DMS 273 (cell line): Measurements from ENCODE around the gene GFPT1.
A peak's percentile ranks its signal among the peaks of the same experiment; 100 is the strongest.

Experiments used
- DNase-seq: peaks from one replicate; lab custom pipeline; 2025; ENCODE audit not compliant: unreplicated experiment; lab: John Stamatoyannopoulos, UW

GFPT1 gene

DNA sequence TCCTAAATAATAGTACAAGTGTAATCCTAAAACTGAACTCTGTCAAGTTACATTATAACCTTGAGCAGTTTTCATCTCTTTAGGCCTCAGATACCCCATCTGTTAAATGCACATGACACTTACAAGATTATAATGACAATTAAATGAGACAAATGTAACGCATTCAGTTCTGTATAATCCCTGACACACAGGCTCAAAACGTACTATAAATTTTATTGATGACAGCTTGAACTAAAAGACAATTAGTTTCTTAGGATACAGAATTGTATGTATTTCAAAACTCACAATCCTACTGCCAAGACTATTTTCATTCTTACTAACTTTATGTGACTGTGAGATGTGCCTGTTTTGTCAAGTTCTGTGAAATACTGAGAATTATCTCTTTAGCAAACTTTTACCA is 56.2 kb downstream of the GFPT1 start:
- no peak for DNase-seq

DNA sequence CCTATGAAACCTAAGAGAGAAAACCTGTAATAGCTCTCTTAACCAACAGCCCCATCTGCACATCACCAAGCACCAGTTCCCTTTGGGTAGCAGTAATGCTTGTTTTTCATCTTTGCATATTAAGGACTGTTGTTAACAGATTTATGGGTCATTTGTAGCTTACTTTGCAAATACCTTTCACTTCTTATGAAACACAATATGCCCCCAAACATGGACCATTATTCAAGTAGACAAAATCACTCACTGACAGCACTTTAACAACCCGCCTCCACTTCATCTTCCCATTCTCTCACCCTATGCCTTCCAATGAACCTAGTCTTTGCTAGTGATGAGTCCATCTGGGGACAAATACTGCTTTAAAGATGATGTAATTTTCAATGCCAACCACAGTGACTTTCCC is 64.4 kb downstream of the GFPT1 start:
- no peak for DNase-seq

DNA sequence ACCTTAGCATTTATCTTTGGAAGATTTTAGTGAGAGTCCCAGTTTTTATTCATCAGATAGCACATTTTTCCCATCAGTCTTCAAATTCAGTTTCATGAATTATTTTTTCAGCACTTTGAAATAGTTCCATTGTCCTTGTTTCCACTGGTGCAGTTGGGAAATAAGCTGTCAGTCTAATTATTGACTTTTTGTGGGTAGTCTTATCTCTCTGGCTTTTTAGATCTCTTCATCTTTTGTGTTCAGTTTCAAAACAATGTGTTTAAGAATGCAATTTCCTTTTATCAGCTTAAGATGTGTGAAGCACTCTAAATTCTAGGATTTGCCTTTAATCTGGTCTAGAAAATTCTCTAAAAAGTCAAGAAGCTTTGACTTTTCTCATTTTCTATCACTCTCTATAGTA is 70.5 kb downstream of the GFPT1 start:
- DNase-seq = no peak

DNA sequence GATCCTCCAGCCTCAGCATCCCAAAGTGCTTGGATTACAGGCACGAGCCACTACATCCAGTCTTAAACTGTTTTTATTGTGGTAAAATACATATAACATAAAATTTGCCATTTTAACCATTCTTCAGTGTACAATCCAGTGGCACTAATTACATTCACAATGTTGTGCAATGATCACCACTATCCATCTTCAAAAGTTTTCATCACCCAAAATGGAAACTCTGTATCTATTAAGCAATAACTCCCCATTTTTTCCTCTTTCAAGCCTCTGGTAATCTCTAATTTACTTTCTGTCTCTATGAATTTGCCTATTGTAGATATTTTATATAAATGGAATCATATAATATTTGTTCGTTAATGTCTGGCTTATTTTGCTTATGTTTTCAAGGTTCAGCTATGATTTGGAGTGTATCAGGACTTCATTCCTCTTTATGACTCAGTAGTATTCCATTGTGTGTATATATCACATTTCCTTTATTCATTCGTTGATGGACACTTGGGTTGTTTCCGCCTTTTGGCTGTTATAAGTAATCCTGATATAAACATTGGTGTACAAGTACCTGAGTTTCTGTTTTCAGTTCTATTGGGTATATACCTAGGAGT is 71.8 kb downstream of the GFPT1 start:
- DNase-seq = no peak

DNA sequence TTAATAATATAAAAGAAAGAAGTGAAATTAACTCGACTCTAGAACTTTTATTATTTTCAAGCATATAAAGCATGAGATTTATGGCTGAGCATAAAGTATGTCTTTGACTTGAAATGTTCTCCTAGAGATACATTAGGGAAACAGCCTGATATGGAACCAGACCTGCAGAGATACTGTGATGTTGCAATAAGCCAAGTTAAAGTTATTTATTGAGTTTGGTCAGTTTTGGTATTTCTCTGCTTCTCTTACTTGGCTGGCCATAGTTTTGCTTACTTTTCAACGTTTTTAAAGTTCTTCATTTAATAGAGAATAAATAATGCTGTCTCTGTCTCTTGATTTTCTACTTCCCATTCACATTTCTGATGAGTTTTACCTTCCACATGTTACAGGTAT is 76.0 kb downstream of the GFPT1 start:
- DNase-seq = no peak

DNA sequence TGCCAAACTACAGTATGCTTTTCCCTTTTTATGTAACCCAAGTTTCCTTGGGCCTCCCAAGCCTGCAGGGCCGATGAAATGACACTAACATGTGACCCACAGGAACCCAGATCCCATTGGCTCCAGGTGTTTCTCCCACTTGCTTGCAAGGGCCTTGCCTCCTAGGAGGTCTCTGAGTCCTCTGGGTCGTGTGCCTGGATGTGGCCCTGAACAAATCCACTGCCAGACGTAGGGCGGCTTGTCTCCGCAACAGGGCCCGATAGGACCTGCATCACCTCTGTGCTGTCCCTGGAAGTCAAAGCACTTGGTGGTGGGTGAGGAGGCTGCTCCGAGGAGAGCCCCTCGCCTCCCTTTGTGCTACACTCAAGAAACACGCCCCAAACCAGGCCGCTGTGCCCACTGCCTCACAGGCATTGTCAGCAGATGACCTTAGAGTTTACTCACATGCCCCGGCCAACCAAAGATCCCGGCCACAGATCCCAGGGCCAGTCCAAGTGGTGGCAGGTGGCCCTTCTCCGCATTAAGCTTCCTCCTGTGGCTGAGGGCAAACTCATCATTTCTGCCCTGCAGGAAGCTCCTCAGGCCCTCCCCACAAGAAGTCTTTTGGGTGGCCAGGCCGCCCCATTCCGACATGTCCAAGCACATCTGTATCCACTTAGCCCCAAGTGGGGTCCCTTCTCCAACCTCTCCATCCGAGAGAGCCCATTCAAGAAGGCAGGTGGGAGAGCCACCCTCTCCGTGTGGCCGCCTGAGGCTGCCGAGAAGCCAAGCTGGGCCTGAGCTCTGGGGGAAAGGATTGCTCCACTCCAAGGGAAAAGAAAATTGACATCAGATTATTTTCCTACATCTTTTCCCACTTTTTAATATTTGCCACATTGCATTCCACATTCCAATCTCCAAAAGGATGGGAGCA is 76.7 kb downstream of the GFPT1 start:
- DNase-seq = no peak

DNA sequence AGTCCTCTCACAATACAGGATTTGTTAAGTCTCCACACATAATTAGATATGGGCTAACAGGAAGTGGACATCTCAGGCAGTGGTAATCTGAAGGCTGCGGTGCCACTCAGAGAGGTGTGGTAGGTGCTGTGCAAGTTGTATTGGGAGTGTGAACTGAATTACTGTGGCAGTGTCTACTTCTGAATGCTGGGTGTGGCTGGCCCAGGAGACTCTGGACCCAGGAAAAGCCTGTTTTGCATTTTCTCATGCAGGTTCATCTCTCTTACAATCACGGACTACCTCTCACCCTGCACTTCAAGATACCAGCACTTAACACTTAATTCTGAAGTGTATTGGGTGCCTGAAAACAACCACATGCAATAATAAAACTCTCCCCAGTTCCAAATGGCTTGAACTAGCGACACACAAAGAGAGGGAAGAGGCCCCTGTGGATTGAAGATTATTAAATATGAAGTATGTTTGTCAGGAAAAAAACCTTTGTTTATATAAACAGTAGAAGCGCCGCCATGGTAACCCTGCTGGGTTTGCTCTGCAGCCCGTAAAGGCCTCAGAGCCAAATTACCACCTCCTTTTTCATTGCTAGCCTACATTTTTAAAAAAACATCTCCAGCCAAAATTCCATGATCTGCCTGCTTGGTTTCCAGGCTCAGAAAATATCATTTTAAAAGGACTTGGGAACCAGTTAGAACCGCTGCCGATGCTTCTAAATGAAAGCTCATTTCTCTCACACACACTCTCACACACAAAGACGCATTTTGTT is 77.5 kb downstream of the GFPT1 start:
- DNase-seq = no peak

DNA sequence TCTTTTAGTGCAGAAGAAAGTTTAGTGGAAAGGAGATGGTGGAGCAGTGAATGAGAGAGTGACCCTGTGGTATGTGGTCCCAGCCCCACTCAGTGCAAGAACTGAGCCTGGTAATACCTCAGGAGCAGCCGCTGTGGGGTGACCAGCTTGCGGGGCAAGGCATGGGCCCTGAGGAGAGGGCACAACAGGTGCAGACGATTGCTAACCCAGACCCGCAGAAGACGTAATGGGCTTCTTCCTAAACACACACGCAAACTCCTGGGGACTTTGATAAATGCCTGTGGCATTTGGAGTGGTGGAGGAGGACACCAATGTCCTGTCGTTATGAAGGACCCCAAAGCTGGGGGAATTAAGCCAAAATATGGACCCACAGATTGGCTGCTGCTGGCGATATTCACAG is 78.7 kb downstream of the GFPT1 start:
- DNase-seq = no peak

DNA sequence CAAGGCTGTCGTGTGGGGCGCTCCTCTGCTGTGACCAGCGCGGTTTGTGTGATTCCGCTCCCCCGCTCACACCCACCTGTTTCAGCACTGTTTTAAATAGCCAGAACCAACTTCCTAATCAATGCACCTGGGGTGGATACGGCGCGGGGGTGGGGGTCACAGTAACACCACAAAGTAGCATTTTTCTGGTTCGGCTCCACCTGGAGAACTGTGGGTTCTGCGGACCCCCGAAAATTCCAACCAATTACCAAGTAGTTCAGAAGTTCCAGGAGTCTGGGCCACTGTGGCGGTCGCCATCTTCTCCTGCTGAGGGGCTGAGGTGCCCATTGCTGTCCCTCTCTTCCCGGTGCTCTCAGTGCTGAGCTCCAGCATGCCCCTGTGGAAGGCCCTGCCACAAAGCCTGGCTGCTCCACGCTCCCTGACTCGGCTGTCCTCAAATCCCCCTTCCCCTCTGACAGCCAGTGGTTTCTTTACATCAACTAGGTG is 79.4 kb downstream of the GFPT1 start:
- DNase-seq = no peak

DNA sequence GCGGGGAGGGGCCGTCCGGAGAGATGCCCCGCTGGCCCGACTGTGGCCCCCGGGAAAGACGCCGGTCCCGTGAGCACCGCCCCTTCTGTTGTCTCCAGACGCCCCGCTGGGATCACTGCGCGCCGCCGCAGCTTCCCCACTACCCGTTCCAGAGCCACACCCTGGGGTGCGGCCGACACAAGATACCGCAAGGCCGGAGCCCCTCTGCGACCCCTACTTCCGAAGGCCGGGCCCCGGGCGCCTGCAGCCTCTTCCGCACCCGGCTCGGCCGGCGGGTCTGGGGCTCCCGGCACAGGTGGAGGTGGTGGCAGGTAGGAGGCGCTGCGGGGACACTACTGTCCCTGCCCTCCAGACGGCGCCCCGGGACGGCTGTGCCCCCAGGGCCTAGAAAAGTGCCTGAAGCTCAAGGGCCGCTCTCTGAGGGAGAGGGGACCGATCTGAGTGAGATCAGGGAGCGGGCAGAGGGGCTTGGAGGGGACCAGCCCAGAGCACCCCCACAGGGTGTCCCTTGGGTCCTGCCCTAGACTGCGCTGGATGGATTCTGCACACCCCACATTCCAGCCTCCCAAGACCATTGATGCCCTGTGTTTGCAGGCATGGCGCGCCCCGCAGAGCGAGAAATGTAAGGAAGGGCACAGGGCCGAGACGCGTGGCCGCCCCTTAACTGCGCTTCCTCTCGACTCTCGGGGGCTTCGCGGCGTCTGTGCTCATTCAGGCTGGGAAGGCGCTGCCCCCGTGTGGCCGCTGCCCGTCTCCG is 80.0 kb downstream of the GFPT1 start:
- peak; percentile 94 for DNase-seq

DNA sequence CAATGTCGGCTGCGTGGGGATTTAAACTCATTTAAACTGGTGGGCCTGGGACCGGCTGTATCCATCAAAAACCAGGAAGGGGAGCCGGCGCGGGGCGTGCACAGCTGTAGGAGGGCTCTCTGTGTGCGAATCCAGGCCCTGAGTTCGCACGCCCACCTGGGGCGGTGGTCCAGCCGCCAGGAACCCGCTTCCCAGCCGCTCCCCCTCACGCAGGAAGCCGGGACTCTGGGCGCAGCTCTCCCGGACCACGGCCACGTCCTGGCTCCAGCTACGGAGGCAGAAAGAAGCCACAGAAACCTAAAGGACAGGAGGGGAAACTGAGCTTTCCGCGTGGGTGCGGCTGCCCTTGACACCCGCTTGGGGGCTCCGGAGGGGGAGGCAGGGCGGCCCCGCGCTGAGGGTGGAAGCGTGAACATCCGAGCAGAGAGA is 80.6 kb downstream of the GFPT1 start:
- DNase-seq = peak; percentile 43

DNA sequence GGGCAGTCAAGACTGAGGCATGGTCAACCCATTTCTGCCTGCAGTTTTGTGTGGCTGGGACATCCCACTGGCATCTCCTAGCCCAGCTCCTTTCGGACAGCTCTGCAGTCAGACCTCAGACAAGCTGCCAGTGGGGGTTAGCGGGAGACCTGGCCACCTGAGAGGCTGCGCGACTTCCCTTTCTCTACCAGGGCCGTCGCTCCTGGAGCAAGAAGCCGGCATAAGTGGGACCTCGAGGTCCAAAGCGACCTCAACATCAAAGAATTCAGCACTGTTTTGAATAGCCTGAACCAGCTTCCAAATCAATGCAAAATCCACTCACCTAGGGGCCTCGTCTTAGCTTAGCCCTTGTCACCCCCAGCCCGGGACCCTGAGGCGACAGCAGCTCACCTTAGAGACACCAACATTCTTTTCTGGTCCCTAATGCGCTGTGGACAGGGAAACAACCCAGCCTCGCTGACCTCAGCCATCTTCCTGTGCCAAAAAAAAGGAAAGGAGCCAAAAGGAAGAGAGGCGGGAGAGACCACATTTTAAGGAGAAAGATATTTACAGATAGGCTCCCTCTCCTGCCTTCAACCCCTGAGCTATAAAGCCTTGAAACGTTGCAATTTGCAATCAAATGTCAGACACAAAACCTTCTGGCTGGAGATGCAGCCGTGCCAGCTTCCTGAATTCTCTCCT is 81.2 kb downstream of the GFPT1 start:
- DNase-seq = no peak

DNA sequence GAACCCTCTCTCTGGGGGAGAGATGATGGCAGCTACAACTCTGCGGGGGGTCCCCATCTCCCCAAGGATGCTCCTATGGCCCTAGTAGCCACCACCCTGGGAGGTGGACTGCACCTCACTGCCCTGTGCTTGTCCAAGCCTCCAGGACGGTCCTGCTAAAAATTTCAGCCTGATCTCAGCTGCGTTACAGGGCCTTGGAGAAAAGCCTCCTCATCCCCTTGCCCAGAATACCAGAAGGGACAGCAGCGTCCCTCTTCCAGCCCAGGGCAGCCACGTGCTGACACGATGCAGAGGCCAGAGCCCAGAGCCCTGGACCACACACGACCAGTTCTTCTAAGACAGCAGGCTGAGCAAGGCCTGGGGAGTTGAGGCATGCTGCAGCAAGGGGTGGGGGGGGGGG is 81.9 kb downstream of the GFPT1 start:
- DNase-seq = no peak

DNA sequence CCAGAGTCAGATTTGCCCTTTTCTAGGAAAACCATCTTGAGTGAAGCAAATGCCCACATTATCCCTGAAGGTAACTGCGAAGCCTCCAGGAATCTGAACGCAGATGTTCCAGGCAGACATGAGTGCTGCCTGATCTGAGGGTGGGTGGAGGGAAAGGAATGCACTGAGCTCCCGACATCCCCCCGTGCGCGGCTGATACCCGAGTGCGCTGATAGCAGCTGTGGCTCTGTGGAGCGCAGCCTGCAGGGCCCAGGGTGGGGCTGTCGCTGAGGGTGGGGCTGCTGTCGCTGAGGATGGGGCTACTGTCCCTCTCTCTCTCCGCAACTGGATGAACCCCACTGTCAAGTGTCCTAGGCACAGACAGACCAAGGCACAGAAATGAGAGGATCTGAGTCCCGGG is 82.4 kb downstream of the GFPT1 start:
- no peak for DNase-seq

DNA sequence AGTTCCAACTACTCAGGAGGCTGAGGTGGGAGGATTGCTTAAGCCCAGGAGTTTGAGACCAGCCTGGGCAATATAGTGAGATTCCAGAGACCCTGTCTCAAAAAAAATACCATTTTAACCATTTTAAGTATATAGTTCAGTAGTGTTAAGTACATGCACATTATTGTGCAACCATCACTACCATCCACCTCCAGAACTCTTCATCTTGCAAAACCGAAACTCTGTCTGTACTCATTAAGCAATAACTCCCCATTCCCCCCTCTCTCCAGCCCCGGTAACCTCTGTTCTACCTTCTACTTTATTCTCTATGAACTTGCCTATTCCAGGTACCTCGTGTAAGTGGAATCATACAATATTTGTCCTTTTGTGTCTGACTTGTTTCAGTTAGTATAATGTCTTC is 86.4 kb downstream of the GFPT1 start:
- no peak for DNase-seq

DNA sequence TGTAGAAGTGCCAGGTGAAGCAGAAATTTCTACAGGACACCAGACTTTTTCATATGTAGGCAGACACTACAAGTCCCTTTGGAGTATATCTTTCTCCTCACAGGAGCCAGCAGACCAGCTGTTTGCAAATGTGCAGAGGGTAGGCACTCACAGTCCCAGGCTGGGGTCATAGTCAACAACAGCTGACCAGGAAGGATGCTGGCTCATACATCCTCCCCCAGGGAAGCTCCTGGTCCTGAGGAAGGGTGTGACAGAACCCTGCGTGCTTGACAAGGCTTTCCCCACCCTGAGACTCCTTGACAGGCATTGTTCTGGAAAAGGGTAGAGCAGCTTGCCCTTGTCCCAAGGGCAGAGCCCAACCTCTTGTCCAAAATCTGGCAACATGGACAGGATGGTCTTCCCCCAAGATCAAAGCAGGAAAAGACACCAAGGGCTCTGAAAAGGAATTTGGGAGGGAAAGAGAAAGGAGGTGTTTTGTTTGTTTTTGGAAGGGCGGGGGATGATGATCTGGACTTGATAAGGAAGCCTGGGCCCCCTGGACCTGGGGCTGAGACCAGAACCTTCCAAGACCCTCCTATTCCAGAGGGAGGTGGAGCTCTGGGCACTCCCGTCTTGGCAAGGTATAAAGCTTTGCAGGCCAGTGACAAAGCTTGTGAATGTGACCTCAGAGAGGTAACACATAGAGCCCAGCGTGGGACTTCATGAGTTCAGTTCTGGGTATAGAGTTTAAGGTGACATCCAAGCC is 87.1 kb downstream of the GFPT1 start:
- DNase-seq = no peak

DNA sequence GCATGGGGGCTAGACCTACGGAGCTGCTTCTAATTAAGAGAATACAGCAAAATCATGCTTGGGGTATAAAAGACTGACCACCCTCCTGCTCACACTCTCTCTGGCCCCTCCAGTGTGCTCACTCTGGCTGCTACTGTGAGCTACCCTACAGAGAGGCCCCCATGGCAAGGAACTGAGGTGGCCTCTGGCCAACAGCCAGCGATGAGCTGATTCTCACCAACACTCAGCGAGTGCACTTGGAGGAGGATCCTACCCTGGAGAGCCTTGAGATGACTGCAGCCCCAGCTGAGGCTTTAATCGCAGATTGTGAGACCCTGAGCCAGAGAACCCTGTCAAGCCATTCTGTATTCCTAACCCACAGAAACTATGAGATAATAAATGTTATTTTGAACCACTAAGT is 88.2 kb downstream of the GFPT1 start:
- DNase-seq = no peak

DNA sequence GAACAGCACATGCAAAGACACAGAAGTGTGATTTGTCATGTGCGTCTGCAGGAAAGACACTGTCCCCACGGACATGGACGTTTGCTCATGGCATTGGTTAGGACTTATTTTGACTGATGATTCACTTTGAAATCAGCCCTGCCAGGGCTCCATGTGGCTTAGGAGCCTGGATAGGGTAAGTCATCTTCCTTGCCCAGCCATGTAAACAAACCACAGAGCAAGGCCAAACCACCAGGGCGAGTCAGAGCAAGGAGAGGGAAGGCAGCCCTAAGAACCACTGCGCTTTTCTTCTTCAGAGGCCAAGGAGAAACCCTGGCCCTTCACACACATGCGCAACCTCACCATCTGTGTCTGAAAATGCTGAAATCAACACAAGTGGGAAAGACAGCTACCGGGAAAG is 88.8 kb downstream of the GFPT1 start:
- no peak for DNase-seq

DNA sequence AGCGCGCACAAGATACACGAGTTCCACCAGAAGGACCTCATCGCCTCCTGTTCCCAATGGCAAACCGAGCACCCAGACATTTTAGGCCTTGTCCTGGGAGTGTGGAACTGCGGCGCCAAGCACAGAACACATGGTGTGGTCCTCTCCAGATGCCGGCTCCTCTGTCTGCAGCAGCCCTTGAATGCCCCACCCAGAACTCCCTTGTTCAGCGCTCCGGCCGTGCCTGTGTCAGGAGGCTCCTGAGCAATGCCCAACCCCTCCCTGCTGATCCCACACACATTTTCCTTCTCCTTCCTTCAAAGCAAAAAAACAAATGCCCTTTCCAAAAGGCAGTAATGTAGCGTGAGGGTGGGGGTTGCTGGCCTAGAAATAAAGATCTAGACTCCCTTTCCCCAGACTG is 89.8 kb downstream of the GFPT1 start:
- DNase-seq = no peak

DNA sequence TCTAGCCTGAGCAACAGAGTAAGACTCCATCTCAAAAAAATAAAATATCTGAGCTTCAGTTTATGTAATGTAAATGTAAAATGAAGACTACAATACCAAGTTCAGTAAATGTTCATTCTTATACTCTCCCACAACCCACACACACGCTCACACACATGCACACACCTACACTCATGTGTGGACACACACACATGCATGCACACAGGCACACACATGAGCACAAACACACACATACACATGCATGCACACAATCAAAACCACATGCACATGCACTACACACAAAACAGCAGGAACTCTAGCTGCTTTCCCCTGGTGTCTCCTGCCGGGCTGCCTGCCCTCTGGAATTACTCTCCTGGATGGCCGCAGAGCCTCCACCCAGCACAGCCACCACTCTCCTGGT is 90.6 kb downstream of the GFPT1 start:
- no peak for DNase-seq
